B cell (primary cell): Measurements from ENCODE around the gene CEP78. TPM values are rescaled to one million over a fixed set of nuclear protein-coding genes. Genes with fewer than 3 reads are reported as not detected.

Source experiments
- ATAC-seq: fragments of 200-7000 bp; cut with Tn5 transposase; one replicate; pipeline ENCODE4 v1.10.0; 2021; ENCODE audit warnings: low read depth, mild to moderate bottlenecking, moderate number of reproducible peaks, moderate library complexity
- CTCF ChIA-PET: fragments of 350-600 bp; sonication (Branson Sonifier 250); formaldehyde crosslinking; loops from one replicate; lab custom pipeline; 2021; ENCODE audit warnings: antibody characterized with exemption, inconsistent platforms; lab: Charles Lee
- POLR2A ChIA-PET: fragments of 350-600 bp; sonication (Branson Sonifier 250); formaldehyde crosslinking; loops from one replicate; lab custom pipeline; 2021; ENCODE audit warnings: antibody characterized with exemption; lab: Charles Lee
- DNase-seq: peaks from one replicate; pipeline ENCODE4 v3.0.0; 2013
- H2AFZ ChIP-seq: 2 replicates; pipeline ENCODE4 v1.6.1; 2012; ENCODE audit warnings: mild to moderate bottlenecking, low read depth, low read length; ENCODE audit not compliant: insufficient read depth, poor library complexity, severe bottlenecking
- H3K27ac ChIP-seq, 2 donors: 1 replicate in 1 of 2; 2 replicates in 1 of 2; pipeline ENCODE4 v1.5.1; 2012 to 2013; ENCODE audit warnings: low read length in 2 of 2, mild to moderate bottlenecking in 2 of 2, moderate library complexity in 1 of 2
- H3K27me3 ChIP-seq, 4 experiments: fragments of 200-600 bp in 1 of 4; sonication (generic) in 1 of 4; replicated peaks in 1 of 4; 1 replicate in 2 of 4; 2 replicates in 2 of 4; pipeline versions ENCODE4 v1.6.1 to v1.7.0; 2013 to 2016; ENCODE audit warnings: low read length in 3 of 4, mild to moderate bottlenecking in 2 of 4, mixed read lengths in 1 of 4, moderate library complexity in 1 of 4; ENCODE audit not compliant: insufficient read depth in 4 of 4, control insufficient read depth in 3 of 4; ENCODE audit errors: control extremely low read depth in 1 of 4
- H3K36me3 ChIP-seq, 2 experiments: replicated peaks in 1 of 2; 1 replicate in 1 of 2; 2 replicates in 1 of 2; pipeline versions ENCODE4 v1.6.1 to v1.7.1; 2013; ENCODE audit warnings: low read length in 1 of 2; ENCODE audit not compliant: insufficient read depth in 2 of 2, control insufficient read depth in 1 of 2; ENCODE audit errors: control extremely low read depth in 1 of 2, extremely low read depth in 1 of 2
- H3K4me1 ChIP-seq, 2 donors: fragments of 200-600 bp in 1 of 2; sonication (generic) in 1 of 2; 1 replicate in 1 of 2; 2 replicates in 1 of 2; pipeline versions ENCODE4 v1.5.1 to v1.6.1; 2013 to 2017; ENCODE audit warnings: low read length in 2 of 2; ENCODE audit not compliant: control insufficient read depth in 2 of 2, insufficient read depth in 2 of 2
- H3K4me2 ChIP-seq: replicated peaks from 2 replicates; pipeline ENCODE3; 2012; ENCODE audit warnings: mild to moderate bottlenecking, low read depth, low read length; ENCODE audit not compliant: poor library complexity, severe bottlenecking
- H3K4me3 ChIP-seq, 5 experiments: fragments of 200-600 bp in 1 of 5; sonication (generic) in 1 of 5; 1 replicate in 3 of 5; 2 replicates in 2 of 5; pipeline versions ENCODE4 v1.5.1 to v1.7.0; 2011 to 2016; ENCODE audit warnings: low read length in 4 of 5, mild to moderate bottlenecking in 4 of 5, low read depth in 2 of 5, control low read depth in 1 of 5, moderate library complexity in 1 of 5; ENCODE audit not compliant: insufficient read depth in 1 of 5; ENCODE audit errors: control extremely low read depth in 1 of 5, extremely low read depth in 1 of 5
- H3K79me2 ChIP-seq: fragments of 200-600 bp; sonication (generic); one replicate; pipeline ENCODE4 v1.6.0; 2016; ENCODE audit warnings: low read length; ENCODE audit not compliant: control insufficient read depth, insufficient read depth
- H3K9ac ChIP-seq: fragments of 200-600 bp; sonication (generic); 2 replicates; pipeline ENCODE4 v1.6.1; 2017; ENCODE audit warnings: mild to moderate bottlenecking, low read length, moderate library complexity
- H3K9me3 ChIP-seq, 3 donors: one replicate each; pipeline versions ENCODE4 v1.6.1 to v1.7.1; 2013; ENCODE audit warnings: low read length in 2 of 3; ENCODE audit not compliant: control insufficient read depth in 2 of 3, insufficient read depth in 1 of 3; ENCODE audit errors: control extremely low read depth in 1 of 3
- H4K20me1 ChIP-seq: 2 replicates; pipeline ENCODE4 v1.6.0; 2012; ENCODE audit warnings: mild to moderate bottlenecking, low read length; ENCODE audit not compliant: insufficient read depth, control insufficient read depth, poor library complexity, severe bottlenecking
- H3K27ac Mint-ChIP-seq: one replicate; pipeline ENCODE4 v1.8.0; 2021; ENCODE audit warnings: mixed read lengths
- H3K27me3 Mint-ChIP-seq: one replicate; pipeline ENCODE4 v1.8.0; 2021; ENCODE audit warnings: mixed read lengths
- H3K4me1 Mint-ChIP-seq: one replicate; pipeline ENCODE4 v1.8.0; 2021; ENCODE audit warnings: mixed read lengths
- H3K4me3 Mint-ChIP-seq: one replicate; pipeline ENCODE4 v1.8.0; 2021; ENCODE audit warnings: mixed read lengths
- H3K9me3 Mint-ChIP-seq: one replicate; pipeline ENCODE4 v1.8.0; 2022; ENCODE audit warnings: mixed read lengths; ENCODE audit not compliant: insufficient read depth
- CTCF ChIP-seq: fragments of 200-600 bp; IDR thresholded peaks from one replicate; pipeline ENCODE4 v1.8.0; 2022; ENCODE audit warnings: antibody characterized with exemption, mild to moderate bottlenecking
- EZH2 ChIP-seq: IDR thresholded peaks from 2 replicates; pipeline ENCODE4 v1.6.1; 2012; ENCODE audit warnings: borderline replicate concordance, low read depth, mild to moderate bottlenecking, moderate library complexity, low read length; ENCODE audit not compliant: insufficient read depth, poor library complexity, severe bottlenecking
- WGBS: methylation state at CpG from one replicate; pipeline ENCODE4 v1.1.5; 2013; ENCODE audit warnings: missing lambda C conversion rate; ENCODE audit not compliant: insufficient coverage; 5-methylcytosine and 5-hydroxymethylcytosine counted together
- intact Hi-C: fragments of 100-400 bp; cut with micrococcal nuclease; formaldehyde crosslinking; loops from one replicate; pipeline ENCODE4 v1.10.0; 2022
- polyA plus RNA-seq: library from polyadenylated mRNA; depleted of rRNA; stranded (reverse); fragments of >200 nt; gene quantifications from 2 replicates; pipeline ENCODE4 v1.2.3, GENCODE V29; 2012
- total RNA-seq, 2 donors: library from RNA; stranded (reverse); fragments of 120-200 nt in 1 of 2; gene quantifications; 1 replicate in 1 of 2; 2 replicates in 1 of 2; pipeline versions ENCODE4 v1.2.3 to v1.2.4, GENCODE V29; 2013 to 2022

The CEP78 gene
- total and polyA plus RNA-seq, 2 donors (not counting 1 experiment from before 2014, with no cell fraction given) = 7.2 to 28.8 TPM

GRCh38 chr9:78214492-78214891 lies 21.4 kb upstream of the CEP78 start:
- H3K27ac Mint-ChIP-seq = no peak overlapping the region
- no peak overlapping the region for H2AFZ ChIP-seq
- ChIA-PET POLR2A (no interaction called here), CTCF (interaction anchor here (0.6 to 1.0 kb wide), 4 partner anchors 100 to 848 kb away, joined by 3 read pairs; no protein-coding TSS in a partner anchor)
- H3K9me3 Mint-ChIP-seq = no peaks in the 10 kb centered on the region
- H3K79me2 ChIP-seq = no peaks in the 10 kb centered on the region
- H3K4me3 Mint-ChIP-seq = no peak overlapping the region
- H4K20me1 ChIP-seq = no peaks in the 10 kb centered on the region
- intact Hi-C loops = loop anchor here (5.0 to 10.0 kb wide), 3 partner anchors 180 to 1037 kb away; partner anchors contain the start of genes GNAQ and VPS13A
- H3K4me1 Mint-ChIP-seq = peaks cover 27% of the 10 kb centered on the region
- WGBS = no CpG with 5 or more reads among the region's 1 CpG
- no peaks in the 10 kb centered on the region for H3K27me3 ChIP-seq
- no peak overlapping the region for H3K9ac ChIP-seq
- no peak overlapping the region for H3K4me3 ChIP-seq
- peaks cover 7% of the 10 kb centered on the region for H3K27me3 Mint-ChIP-seq
- no peaks in the 10 kb centered on the region for H3K9me3 ChIP-seq
- H3K27ac ChIP-seq = no peak overlapping the region
- no peak for DNase-seq
- no peak for ATAC-seq
- H3K4me1 ChIP-seq = peaks cover 19 to 20% of the 10 kb centered on the region in 2 donors
- no peaks in the 10 kb centered on the region for H3K36me3 ChIP-seq
- TF ChIP-seq CTCF = no peak
- no peak for TF ChIP-seq EZH2
- no peak overlapping the region for H3K4me2 ChIP-seq

- ChIA-PET POLR2A (no interaction called here), CTCF (interaction anchor here (0.6 to 2.3 kb wide), 4 partner anchors 11 to 784 kb away, joined by 3 to 7 read pairs (median 4); no protein-coding TSS in a partner anchor)
- H4K20me1 ChIP-seq = no peaks in the 10 kb centered on the region
- H3K27me3 ChIP-seq = no peaks in the 10 kb centered on the region
- H3K9ac ChIP-seq = no peak overlapping the region
- Mint-ChIP-seq H3K27me3 (peaks cover 7% of the 10 kb centered on the region), H3K27ac (no peak overlapping the region), H3K4me1 (peaks cover 18% of the 10 kb centered on the region), H3K4me3 (no peak overlapping the region), H3K9me3 (no peaks in the 10 kb centered on the region)
- 100% methylated on average over 2 of the region's 2 CpGs for WGBS
- H2AFZ ChIP-seq = no peak overlapping the region
- no peaks in the 10 kb centered on the region for H3K9me3 ChIP-seq
- intact Hi-C loops = loop anchor here (10.0 kb wide), 1 partner anchor 181 kb away; the partner anchor contains the start of gene GNAQ
- no peaks in the 10 kb centered on the region for H3K36me3 ChIP-seq
- no peak overlapping the region for H3K4me3 ChIP-seq
- H3K4me1 ChIP-seq = peaks cover 12 to 14% of the 10 kb centered on the region in 2 donors
- DNase-seq (no peak), ATAC-seq (no peak)
- TF ChIP-seq EZH2 = no peak
- no peak for TF ChIP-seq CTCF
- no peak overlapping the region for H3K4me2 ChIP-seq
- H3K27ac ChIP-seq = no peak overlapping the region
- H3K79me2 ChIP-seq = no peaks in the 10 kb centered on the region
These were observed 20.2 kb upstream of the CEP78 start for GRCh38 chr9:78215706-78216105.
